Esophagus (tissue), 2 donors: ENCODE data around the gene ACKR3. TPM values are rescaled to one million over a fixed set of nuclear protein-coding genes. Genes with fewer than 3 reads are reported as not detected.

Experiments
- H3K27ac ChIP-seq, 2 donors: one replicate each; pipeline ENCODE4 v1.5.1; 2013; ENCODE audit warnings: low read depth in 2 of 2, mild to moderate bottlenecking in 2 of 2, inconsistent platforms in 1 of 2, low read length in 1 of 2, moderate library complexity in 1 of 2
- H3K27me3 ChIP-seq, 2 donors: one replicate each; pipeline ENCODE4 v1.6.1; 2013; ENCODE audit warnings: low read length in 2 of 2, control low read depth in 1 of 2, mild to moderate bottlenecking in 1 of 2; ENCODE audit not compliant: insufficient read depth in 2 of 2, control insufficient read depth in 1 of 2
- H3K36me3 ChIP-seq, 2 donors: one replicate each; pipeline ENCODE4 v1.6.1; 2013; ENCODE audit warnings: low read length in 1 of 2; ENCODE audit not compliant: control insufficient read depth in 2 of 2, insufficient read depth in 2 of 2
- H3K4me1 ChIP-seq, 2 donors: one replicate each; pipeline ENCODE4 v1.6.1; 2013; ENCODE audit warnings: low read length in 1 of 2; ENCODE audit not compliant: control insufficient read depth in 2 of 2, insufficient read depth in 2 of 2
- H3K4me3 ChIP-seq, 2 donors: one replicate each; pipeline ENCODE4 v1.5.1; 2013; ENCODE audit warnings: low read length in 2 of 2, mild to moderate bottlenecking in 2 of 2, low read depth in 1 of 2, moderate library complexity in 1 of 2
- H3K9me3 ChIP-seq, 2 donors: one replicate each; pipeline ENCODE4 v1.6.1; 2013; ENCODE audit warnings: mild to moderate bottlenecking in 2 of 2, low read depth in 1 of 2, low read length in 1 of 2, moderate library complexity in 1 of 2; ENCODE audit not compliant: control insufficient read depth in 2 of 2, insufficient read depth in 1 of 2
- WGBS, 2 donors: extraction: QIAGEN DNeasy Blood & Tissue Kit; methylation state at CpG; one replicate each; pipeline ENCODE4 v1.1.7; 2013; 5-methylcytosine and 5-hydroxymethylcytosine counted together
- polyA plus RNA-seq, 2 donors: library from polyadenylated mRNA; stranded (reverse); fragments of 200-250 nt; gene quantifications; one replicate each; pipeline ENCODE4 v1.2.3, GENCODE V29; 2013
- donor health status: healthy with polysubstance abuse.
- donor health status: Bipolar disorder and iron deficiency.

Gene ACKR3
- polyA plus RNA-seq, 2 donors: 7.3 to 20.6 TPM

GRCh38 chr2:236622660-236623059, 53.0 kb downstream of the ACKR3 start:
- no peaks in the 10 kb centered on the region for H3K36me3 ChIP-seq
- H3K4me3 ChIP-seq: no peak overlapping the region
- H3K27ac ChIP-seq: no peak overlapping the region
- peaks cover 0 to 2% of the 10 kb centered on the region in 2 donors for H3K4me1 ChIP-seq
- 85 to 89% methylated on average over 9 of the region's 9 CpGs for WGBS, 2 donors
- no peaks in the 10 kb centered on the region for H3K27me3 ChIP-seq
- no peaks in the 10 kb centered on the region for H3K9me3 ChIP-seq

DNA sequence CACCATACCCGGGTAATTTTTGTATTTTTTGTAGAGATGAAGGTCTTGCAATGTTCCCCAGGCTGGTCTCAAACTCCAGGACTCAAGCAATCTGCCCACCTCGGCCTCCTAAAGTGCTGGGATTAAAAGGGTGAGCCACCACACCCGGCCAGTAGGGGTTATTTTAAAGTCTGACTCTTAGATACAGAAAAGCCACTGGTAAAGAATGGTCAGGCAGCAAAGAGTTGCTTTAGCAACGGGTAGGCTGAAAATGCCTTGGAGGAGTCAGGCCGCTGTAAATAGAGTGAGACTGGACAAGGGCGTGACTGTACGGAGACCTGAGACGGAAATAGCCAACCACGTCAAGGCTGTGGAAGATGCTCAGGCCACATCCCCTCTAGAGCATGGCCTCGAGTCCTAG, 54.2 kb downstream of the ACKR3 start:
- H3K4me1 ChIP-seq: peaks cover 0 to 2% of the 10 kb centered on the region in 2 donors

DNA sequence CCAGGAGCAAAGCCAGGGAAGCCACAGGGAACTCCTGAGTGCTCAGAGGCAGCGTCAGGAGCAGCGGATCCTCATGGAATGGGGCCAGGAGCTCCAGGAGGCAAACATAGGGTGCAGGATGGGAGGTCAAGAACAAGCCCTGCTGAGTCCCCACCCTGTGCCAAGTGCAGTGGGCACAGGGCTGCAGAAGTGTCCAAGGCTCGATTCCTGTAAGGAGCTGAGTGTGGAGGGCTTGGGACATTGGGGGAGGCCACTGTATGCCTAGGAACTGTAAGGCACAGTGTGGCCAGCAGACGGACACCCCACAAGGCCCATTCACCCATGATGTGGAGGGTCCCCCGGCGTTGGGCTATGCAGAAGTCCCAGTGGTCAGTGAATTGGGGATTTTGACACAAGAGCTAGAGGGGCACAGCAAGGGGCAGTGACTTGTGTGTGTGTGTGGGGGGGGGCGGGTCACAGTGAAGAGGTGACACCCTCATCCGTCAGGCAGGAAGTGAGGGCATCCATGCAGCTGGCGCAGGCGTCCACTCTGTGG, 55.6 kb downstream of the ACKR3 start:
- no peaks in the 10 kb centered on the region for H3K27me3 ChIP-seq
- H3K9me3 ChIP-seq: no peaks in the 10 kb centered on the region
- peaks cover 0 to 2% of the 10 kb centered on the region in 2 donors for H3K4me1 ChIP-seq
- no peak overlapping the region for H3K4me3 ChIP-seq
- no peak overlapping the region for H3K27ac ChIP-seq
- 89 to 91% methylated on average over 10 of the region's 10 CpGs for WGBS, 2 donors
- H3K36me3 ChIP-seq: no peaks in the 10 kb centered on the region

More for the DNA sequence above, 54.2 kb downstream of the ACKR3 start:
- no peaks in the 10 kb centered on the region for H3K9me3 ChIP-seq
- no peaks in the 10 kb centered on the region for H3K27me3 ChIP-seq
- 92% methylated on average over 10 of the region's 10 CpGs for WGBS, 2 donors
- H3K36me3 ChIP-seq: no peaks in the 10 kb centered on the region
- H3K27ac ChIP-seq: no peak overlapping the region
- no peak overlapping the region for H3K4me3 ChIP-seq

DNA sequence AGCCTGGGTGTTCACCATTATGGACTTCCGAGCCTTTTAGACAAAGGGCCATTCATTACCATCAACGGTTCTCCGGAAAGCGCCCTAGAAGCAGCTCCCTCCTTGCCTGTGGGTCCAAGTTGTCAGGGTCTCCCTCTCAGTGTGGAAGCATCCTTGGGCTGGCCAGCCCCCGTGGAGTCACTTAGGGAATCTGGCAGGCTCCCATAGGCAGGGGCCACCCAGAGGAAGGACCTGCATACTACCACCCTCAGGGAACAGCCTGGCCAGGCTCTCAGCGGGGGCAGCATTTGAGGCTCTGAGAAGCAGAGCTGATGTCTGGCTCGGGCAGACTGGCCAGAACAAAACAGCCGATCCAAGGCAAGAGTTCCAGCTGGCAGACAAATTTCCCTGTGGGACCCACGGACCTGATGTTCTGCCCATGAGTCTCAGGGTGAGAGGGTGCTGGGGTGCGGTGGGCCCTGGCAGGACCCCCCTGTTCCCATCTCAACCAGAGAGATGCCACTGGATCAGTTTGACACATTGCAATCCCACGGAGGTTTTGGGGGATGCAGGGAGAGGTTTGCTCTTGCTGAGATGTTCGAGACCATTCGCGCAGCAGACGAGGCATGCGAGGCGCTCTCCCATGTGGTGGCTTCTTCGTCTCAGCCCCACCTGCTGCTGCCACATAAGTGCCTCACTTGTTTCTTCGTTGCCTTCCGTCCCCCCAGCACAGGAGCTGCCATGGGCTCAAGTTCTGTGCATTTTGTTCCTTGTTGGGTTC, 56.9 kb downstream of the ACKR3 start:
- WGBS, 2 donors: 87 to 88% methylated on average over 20 of the region's 20 CpGs
- no peaks in the 10 kb centered on the region for H3K27me3 ChIP-seq
- H3K4me1 ChIP-seq: peaks cover 2% of the 10 kb centered on the region in 2 donors
- no peak overlapping the region for H3K27ac ChIP-seq
- H3K9me3 ChIP-seq: no peaks in the 10 kb centered on the region
- no peak overlapping the region for H3K4me3 ChIP-seq
- no peaks in the 10 kb centered on the region for H3K36me3 ChIP-seq

DNA sequence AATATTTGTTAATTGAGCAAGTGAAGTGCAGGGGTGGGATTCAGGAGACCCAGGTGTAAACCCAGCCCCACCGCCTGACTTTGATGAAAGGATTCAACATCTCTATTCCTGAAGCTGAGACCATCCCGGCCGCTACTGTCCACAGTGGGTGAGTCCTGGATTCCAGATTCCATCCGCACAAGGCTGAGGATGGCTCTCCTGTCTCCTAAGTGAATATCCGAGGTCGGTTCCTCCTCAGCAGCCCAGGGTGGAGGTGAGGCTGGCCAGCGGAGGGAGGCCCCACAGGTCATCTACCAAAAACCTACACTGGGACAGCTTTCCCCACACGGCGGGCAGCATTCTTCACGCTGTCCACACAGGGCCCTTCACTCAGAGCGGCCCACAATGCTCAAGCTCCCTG, 57.6 kb downstream of the ACKR3 start:
- 96 to 97% methylated on average over 11 of the region's 11 CpGs for WGBS, 2 donors
- no peaks in the 10 kb centered on the region for H3K9me3 ChIP-seq
- no peaks in the 10 kb centered on the region for H3K27me3 ChIP-seq
- H3K4me3 ChIP-seq: no peak overlapping the region
- peaks cover 0 to 4% of the 10 kb centered on the region in 2 donors for H3K4me1 ChIP-seq
- H3K27ac ChIP-seq: no peak overlapping the region
- H3K36me3 ChIP-seq: no peaks in the 10 kb centered on the region

GRCh38 chr2:236627841-236628240, 58.2 kb downstream of the ACKR3 start:
- H3K27ac ChIP-seq: no peak overlapping the region
- no peaks in the 10 kb centered on the region for H3K9me3 ChIP-seq
- no peaks in the 10 kb centered on the region for H3K27me3 ChIP-seq
- H3K4me3 ChIP-seq: no peak overlapping the region
- WGBS, 2 donors: 90 to 94% methylated on average over 6 of the region's 6 CpGs
- H3K4me1 ChIP-seq: peaks cover 0 to 4% of the 10 kb centered on the region in 2 donors
- H3K36me3 ChIP-seq: no peaks in the 10 kb centered on the region

GRCh38 chr2:236628256-236628901, 58.8 kb downstream of the ACKR3 start:
- Histone ChIP-seq H3K36me3 (no peaks in the 10 kb centered on the region), H3K9me3 (no peaks in the 10 kb centered on the region), H3K27me3 (no peaks in the 10 kb centered on the region), H3K4me3 (no peak overlapping the region), H3K27ac (no peak overlapping the region), H3K4me1 (peaks cover 0 to 4% of the 10 kb centered on the region in 2 donors)
- WGBS, 2 donors: 92 to 94% methylated on average over 15 of the region's 15 CpGs

DNA sequence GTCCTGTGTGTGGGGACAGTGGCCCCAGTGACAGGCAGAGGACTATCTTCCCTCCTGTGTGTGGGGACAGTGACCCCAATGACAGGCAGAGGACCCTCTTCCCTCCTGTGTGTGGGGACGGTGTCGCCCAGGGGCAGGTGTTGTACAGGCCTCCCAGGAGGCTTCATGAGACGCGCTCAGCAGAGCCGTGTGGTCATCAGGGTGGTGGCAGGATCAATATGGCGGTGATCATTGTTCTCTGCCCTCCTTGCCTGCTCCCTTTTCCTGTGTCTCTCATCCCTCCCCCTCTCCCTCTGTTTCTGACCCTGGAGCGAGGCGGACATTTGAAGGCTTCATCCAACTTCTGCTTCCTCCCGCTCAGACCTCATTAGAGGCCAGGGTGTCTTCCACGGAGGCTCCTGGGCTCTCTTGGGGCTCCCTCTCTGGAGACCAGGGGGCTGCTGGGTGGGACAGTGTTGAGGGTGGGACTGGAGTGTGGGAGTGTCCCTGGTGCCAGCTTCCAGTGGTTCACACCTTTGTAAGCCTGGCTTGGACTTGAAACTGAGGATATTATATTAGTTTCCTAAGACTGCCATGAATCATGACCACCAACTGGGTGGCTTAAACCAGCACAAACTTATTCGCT, 59.5 kb downstream of the ACKR3 start:
- Histone ChIP-seq H3K4me3 (no peak overlapping the region), H3K9me3 (no peaks in the 10 kb centered on the region), H3K36me3 (no peaks in the 10 kb centered on the region), H3K27ac (no peak overlapping the region), H3K27me3 (no peaks in the 10 kb centered on the region), H3K4me1 (peaks cover 0 to 4% of the 10 kb centered on the region in 2 donors)
- WGBS, 2 donors: 87 to 88% methylated on average over 11 of the region's 11 CpGs

GRCh38 chr2:236629961-236630872, 60.6 kb downstream of the ACKR3 start:
- Histone ChIP-seq H3K36me3 (no peaks in the 10 kb centered on the region), H3K4me1 (peaks cover 0 to 4% of the 10 kb centered on the region in 2 donors), H3K27ac (no peak overlapping the region), H3K4me3 (no peak overlapping the region), H3K9me3 (no peaks in the 10 kb centered on the region), H3K27me3 (no peaks in the 10 kb centered on the region)
- 84 to 87% methylated on average over 16 of the region's 16 CpGs for WGBS, 2 donors
